22Rv1 (cell line): ENCODE results near the gene HECTD1.

Experiments
- CTCF ChIP-seq: fragments of 450-650 bp; IDR thresholded peaks from 2 replicates; pipeline ENCODE4 v1.5.1; 2017; ENCODE audit warnings: mild to moderate bottlenecking
- ZFX ChIP-seq: fragments of 450-650 bp; IDR thresholded peaks from 2 replicates; pipeline ENCODE4 v1.6.1; 2017; ENCODE audit warnings: antibody characterized with exemption, borderline replicate concordance

GRCh38 chr14:31180299-31181051 lies 27.1 kb downstream of the HECTD1 start:
- TF ChIP-seq CTCF (no peak), ZFX (no peak)
